IMR-90 (cell line): ENCODE measurements around the gene ZNF408. TPM values are rescaled to one million over a fixed set of nuclear protein-coding genes. Genes with fewer than 3 reads are reported as not detected.

Source experiments
- ATAC-seq: fragments of 200-7000 bp; cut with Tn5 transposase; 2 replicates; pipeline ENCODE4 v1.9.1; 2020; ENCODE audit warnings: low read depth, mild to moderate bottlenecking, moderate library complexity
- BruUV-seq: library from RNA; stranded (reverse); fragments of 400-500 nt; replicated peaks from 2 replicates; lab custom pipeline; 2021; lab: Mats Ljungman, UMichigan
- CTCF ChIA-PET: fragments of 300-600 bp; formaldehyde crosslinking; extraction: SDS; loops from one replicate; lab custom pipeline; 2021; ENCODE audit warnings: antibody characterized with exemption; lab: Yijun Ruan, JAX
- POLR2A ChIA-PET: fragments of 300-600 bp; sonication (Branson Sonifier 250); formaldehyde crosslinking; loops from one replicate; lab custom pipeline; 2022; ENCODE audit warnings: antibody characterized with exemption; ENCODE audit not compliant: unreplicated experiment; lab: Charles Lee
- DNase-seq: peaks from one replicate; pipeline ENCODE4 v3.0.0; 2013
- H2AFZ ChIP-seq: replicated peaks from 2 replicates; pipeline ENCODE3; 2013; ENCODE audit warnings: low read length, mild to moderate bottlenecking; ENCODE audit not compliant: poor library complexity
- H2AK5ac ChIP-seq: 2 replicates; pipeline ENCODE4 v1.6.1; 2013; ENCODE audit warnings: low read depth, low read length, inconsistent platforms
- H2AK9ac ChIP-seq: replicated peaks from 2 replicates; pipeline ENCODE3; 2013; ENCODE audit warnings: mild to moderate bottlenecking, low read depth, low read length, moderate library complexity; ENCODE audit not compliant: poor library complexity
- H2BK120ac ChIP-seq: 2 replicates; pipeline ENCODE4 v1.6.1; 2013; ENCODE audit warnings: low read depth, low read length, inconsistent platforms
- H2BK15ac ChIP-seq: 3 replicates; pipeline ENCODE4 v1.6.1; 2013; ENCODE audit warnings: low read depth, low read length, inconsistent platforms
- H2BK20ac ChIP-seq: 2 replicates; pipeline ENCODE4 v1.6.1; 2013; ENCODE audit warnings: low read depth, mild to moderate bottlenecking, inconsistent platforms, low read length, moderate library complexity
- H2BK5ac ChIP-seq: 2 replicates; pipeline ENCODE4 v1.6.1; 2013; ENCODE audit warnings: mild to moderate bottlenecking, low read depth, low read length, inconsistent platforms; ENCODE audit not compliant: poor library complexity, severe bottlenecking
- H3K14ac ChIP-seq: replicated peaks from 2 replicates; pipeline ENCODE4 v1.6.1; 2013; ENCODE audit warnings: low read depth, low read length, inconsistent platforms
- H3K18ac ChIP-seq: 2 replicates; pipeline ENCODE4 v1.6.1; 2013; ENCODE audit warnings: low read depth, low read length, control low read depth
- H3K23ac ChIP-seq: 2 replicates; pipeline ENCODE4 v1.6.1; 2013; ENCODE audit warnings: low read depth, low read length, inconsistent platforms
- H3K27ac ChIP-seq: 2 replicates; pipeline ENCODE4 v1.5.1; 2013; ENCODE audit warnings: mild to moderate bottlenecking, control low read depth, low read length; ENCODE audit not compliant: insufficient read depth
- H3K27me3 ChIP-seq: 2 replicates; pipeline ENCODE4 v1.6.1; 2013; ENCODE audit warnings: low read length; ENCODE audit not compliant: control insufficient read depth, insufficient read depth
- H3K36me3 ChIP-seq: 2 replicates; pipeline ENCODE4 v1.6.1; 2013; ENCODE audit warnings: low read length, mixed read lengths; ENCODE audit not compliant: control insufficient read depth, insufficient read depth
- H3K4ac ChIP-seq: 2 replicates; pipeline ENCODE4 v1.6.1; 2013; ENCODE audit warnings: low read depth, low read length, inconsistent platforms
- H3K4me1 ChIP-seq: 2 replicates; pipeline ENCODE4 v1.6.1; 2013; ENCODE audit warnings: low read length, mixed read lengths; ENCODE audit not compliant: control insufficient read depth, insufficient read depth
- H3K4me2 ChIP-seq: 2 replicates; pipeline ENCODE4 v1.6.1; 2013; ENCODE audit warnings: low read depth, mild to moderate bottlenecking, control low read depth, low read length, moderate library complexity
- H3K4me3 ChIP-seq: 2 replicates; pipeline ENCODE4 v1.5.1; 2013; ENCODE audit warnings: low read depth, mild to moderate bottlenecking, control low read depth, low read length, moderate library complexity; ENCODE audit not compliant: insufficient read depth
- H3K56ac ChIP-seq: 2 replicates; pipeline ENCODE4 v1.6.1; 2013; ENCODE audit warnings: low read length, inconsistent platforms; ENCODE audit not compliant: insufficient read depth; ENCODE audit errors: extremely low read depth
- H3K79me1 ChIP-seq, 2 experiments: 2 replicates each; pipeline ENCODE4 v1.6.1; 2013; ENCODE audit warnings: low read length in 2 of 2, inconsistent platforms in 1 of 2, low read depth in 1 of 2
- H3K9ac ChIP-seq: 2 replicates; pipeline ENCODE4 v1.6.1; 2013; ENCODE audit warnings: low read depth, low read length, control low read depth
- H3K9me1 ChIP-seq: 2 replicates; pipeline ENCODE4 v1.6.1; 2013; ENCODE audit warnings: low read length, inconsistent platforms; ENCODE audit not compliant: insufficient read depth
- H3K9me3 ChIP-seq: 2 replicates; pipeline ENCODE4 v1.6.1; 2013; ENCODE audit warnings: low read length; ENCODE audit not compliant: control insufficient read depth, insufficient read depth
- H4K20me1 ChIP-seq: 2 replicates; pipeline ENCODE4 v1.6.1; 2013; ENCODE audit warnings: low read length, inconsistent platforms; ENCODE audit not compliant: insufficient read depth
- H4K5ac ChIP-seq: 2 replicates; pipeline ENCODE4 v1.6.1; 2013; ENCODE audit warnings: mild to moderate bottlenecking, low read depth, low read length, control low read depth
- H4K8ac ChIP-seq, 2 experiments: 2 replicates each; pipeline ENCODE4 v1.6.1; 2013; ENCODE audit warnings: low read depth in 2 of 2, low read length in 2 of 2, control low read depth in 1 of 2, inconsistent platforms in 1 of 2
- H4K91ac ChIP-seq: 2 replicates; pipeline ENCODE4 v1.6.1; 2013; ENCODE audit warnings: low read depth, low read length, inconsistent platforms; ENCODE audit not compliant: insufficient read depth
- CHD1 ChIP-seq: IDR thresholded peaks from 2 replicates; pipeline ENCODE4 v1.6.1; 2012; ENCODE audit warnings: low read depth, low read length, improper control_type of control experiment
- MXI1 ChIP-seq: IDR thresholded peaks from 2 replicates; pipeline ENCODE4 v1.6.1; 2012; ENCODE audit warnings: low read depth, mild to moderate bottlenecking, low read length, moderate library complexity, borderline replicate concordance
- WGBS, 2 experiments: methylation state at CpG; one replicate each; pipeline versions ENCODE4 v1.1.5 to v1.1.7; 2013; ENCODE audit warnings: missing lambda C conversion rate in 2 of 2; ENCODE audit not compliant: insufficient read length in 1 of 2; ENCODE audit errors: extremely low coverage in 2 of 2; 5-methylcytosine and 5-hydroxymethylcytosine counted together
- dilution Hi-C: fragments of 300-500 bp; cut with HindIII; formaldehyde crosslinking; loops from one replicate; pipeline ENCODE4 v1.14.3; 2018; ENCODE audit warnings: low sequenced_read_pairs; ENCODE audit not compliant: unreplicated experiment
- in situ Hi-C: fragments of 300-500 bp; cut with MboI; formaldehyde crosslinking; loops from 3 replicates; pipeline ENCODE4 v1.14.3; 2019; ENCODE audit warnings: low sequenced_read_pairs, inconsistent platforms, mixed read lengths
- intact Hi-C: fragments of 100-400 bp; cut with micrococcal nuclease; formaldehyde crosslinking; loops from 2 replicates; pipeline ENCODE4 v1.10.0; 2022
- polyA plus RNA-seq, 3 experiments: library from polyadenylated mRNA; depleted of rRNA; stranded (reverse); fragments of >200 nt; gene quantifications; 2 replicates each; pipeline ENCODE4 v1.2.3, GENCODE V29; 2012; ENCODE audit warnings: low replicate concordance in 1 of 3
- total RNA-seq: library from RNA; depleted of rRNA; stranded (reverse); fragments of >200 nt; gene quantifications from 2 replicates; pipeline ENCODE4 v1.2.3, GENCODE V29; 2012

Gene ZNF408
- total and polyA plus RNA-seq, 2 of the 4 experiments (the other 2 are of a cell fraction), result 9.5 to 11.1 TPM

GRCh38 chr11:46672381-46672839 lies 28.4 kb upstream of the ZNF408 start:
- dilution Hi-C loops (no loop called here), in situ Hi-C loops (no loop called here), intact Hi-C loops (no loop called here)
- 0 out of 2 replicates have a peak, but pooled peaks cover 3% of the 10 kb centered on the region for H4K20me1 ChIP-seq
- no peak overlapping the region for H2BK120ac ChIP-seq
- no peak overlapping the region for H4K5ac ChIP-seq
- H3K18ac ChIP-seq, result no peak overlapping the region
- ChIA-PET CTCF (no interaction called here), POLR2A (no interaction called here)
- BruUV-seq, result no TSS peak
- no peak overlapping the region for H2BK20ac ChIP-seq
- no peak overlapping the region for H3K4me3 ChIP-seq
- H3K4me2 ChIP-seq, result no peak overlapping the region
- no peak overlapping the region for H2AFZ ChIP-seq
- H3K9ac ChIP-seq, result no peak overlapping the region
- H3K36me3 ChIP-seq, result peaks cover 56% of the 10 kb centered on the region
- no peak overlapping the region for H3K56ac ChIP-seq
- peaks cover 10% of the 10 kb centered on the region for H3K4me1 ChIP-seq
- no peaks in the 10 kb centered on the region for H3K9me3 ChIP-seq
- no peak overlapping the region for H3K14ac ChIP-seq
- H3K23ac ChIP-seq, result no peak overlapping the region
- no peak overlapping the region for H3K27ac ChIP-seq
- H2AK9ac ChIP-seq, result no peak overlapping the region
- H3K9me1 ChIP-seq, result peaks cover 8% of the 10 kb centered on the region; the same call in 1 of the 2 replicates
- H2BK15ac ChIP-seq, result no peak overlapping the region
- H4K91ac ChIP-seq, result no peak overlapping the region
- peaks cover 0 to 6% of the 10 kb centered on the region in 2 experiments; a peak in 1 of 4 replicates for H3K79me1 ChIP-seq
- no peak overlapping the region for H3K4ac ChIP-seq
- H4K8ac ChIP-seq, result no peak overlapping the region
- H3K27me3 ChIP-seq, result no peaks in the 10 kb centered on the region
- no peak overlapping the region for H2AK5ac ChIP-seq
- no peak for DNase-seq
- no CpG with 5 or more reads among the region's 7 CpGs for WGBS, 2 experiments
- H2BK5ac ChIP-seq, result no peak overlapping the region
- no peak for ATAC-seq
- TF ChIP-seq MXI1, result no peak
- TF ChIP-seq CHD1, result no peak
